ENCODE measurements around the gene DENND1A. TPM values are rescaled to one million over a fixed set of nuclear protein-coding genes. Genes with fewer than 3 reads are reported as not detected.

The DENND1A gene
- total RNA-seq, 1 donor from 2014 or later, result 13.9 TPM

GRCh38 chr9:123715258-123715657, 214.7 kb downstream of the DENND1A start:
- TF ChIP-seq, protein P1, sequence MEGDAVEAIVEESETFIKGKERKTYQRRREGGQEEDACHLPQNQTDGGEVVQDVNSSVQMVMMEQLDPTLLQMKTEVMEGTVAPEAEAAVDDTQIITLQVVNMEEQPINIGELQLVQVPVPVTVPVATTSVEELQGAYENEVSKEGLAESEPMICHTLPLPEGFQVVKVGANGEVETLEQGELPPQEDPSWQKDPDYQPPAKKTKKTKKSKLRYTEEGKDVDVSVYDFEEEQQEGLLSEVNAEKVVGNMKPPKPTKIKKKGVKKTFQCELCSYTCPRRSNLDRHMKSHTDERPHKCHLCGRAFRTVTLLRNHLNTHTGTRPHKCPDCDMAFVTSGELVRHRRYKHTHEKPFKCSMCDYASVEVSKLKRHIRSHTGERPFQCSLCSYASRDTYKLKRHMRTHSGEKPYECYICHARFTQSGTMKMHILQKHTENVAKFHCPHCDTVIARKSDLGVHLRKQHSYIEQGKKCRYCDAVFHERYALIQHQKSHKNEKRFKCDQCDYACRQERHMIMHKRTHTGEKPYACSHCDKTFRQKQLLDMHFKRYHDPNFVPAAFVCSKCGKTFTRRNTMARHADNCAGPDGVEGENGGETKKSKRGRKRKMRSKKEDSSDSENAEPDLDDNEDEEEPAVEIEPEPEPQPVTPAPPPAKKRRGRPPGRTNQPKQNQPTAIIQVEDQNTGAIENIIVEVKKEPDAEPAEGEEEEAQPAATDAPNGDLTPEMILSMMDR (IDR thresholded peaks at IDR 0.05; ENCODE audit: partially characterized antibody, unreplicated experiment), result no peak
- Mint-ChIP-seq H3K4me3 (ENCODE audit: unreplicated experiment) (no peak overlapping the region), H3K27ac (ENCODE audit: unreplicated experiment) (no peak overlapping the region), H3K9me3 (ENCODE audit: unreplicated experiment) (peaks cover 1% of the 10 kb centered on the region), H3K4me1 (ENCODE audit: low read depth, unreplicated experiment) (no peaks in the 10 kb centered on the region), H3K27me3 (ENCODE audit: unreplicated experiment) (no peaks in the 10 kb centered on the region), H3K36me3 (ENCODE audit: unreplicated experiment) (no peaks in the 10 kb centered on the region)
- no peak for DNase-seq

DNA sequence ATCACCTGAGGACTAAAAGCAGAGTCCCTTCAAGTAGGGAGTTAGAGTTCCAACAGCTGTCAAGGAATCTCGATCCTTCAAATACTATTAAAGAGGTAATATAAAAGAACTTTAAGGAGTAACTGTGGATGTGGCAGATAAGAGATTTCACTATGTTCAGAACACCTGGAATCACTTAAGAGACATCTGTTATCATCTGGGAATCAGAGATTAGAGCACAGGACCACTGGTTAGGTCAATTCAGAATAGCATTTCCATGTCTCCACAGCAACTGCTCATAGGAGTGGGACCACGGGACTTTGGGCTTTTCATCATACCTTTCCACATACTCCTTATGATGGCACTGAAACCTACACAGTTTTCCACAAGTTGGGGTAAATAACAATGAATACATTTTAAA, 216.6 kb downstream of the DENND1A start:
- no peaks in the 10 kb centered on the region for H3K36me3 Mint-ChIP-seq (ENCODE audit: unreplicated experiment)

GRCh38 chr9:123712399-123712798, 217.5 kb downstream of the DENND1A start:
- H3K36me3 Mint-ChIP-seq (ENCODE audit: unreplicated experiment), result no peaks in the 10 kb centered on the region
- TF ChIP-seq, protein P1 (IDR thresholded peaks at IDR 0.05; ENCODE audit: partially characterized antibody, unreplicated experiment), result no peak
- peaks cover 1% of the 10 kb centered on the region for H3K9me3 Mint-ChIP-seq (ENCODE audit: unreplicated experiment)
- H3K27ac Mint-ChIP-seq (ENCODE audit: unreplicated experiment), result no peak overlapping the region
- H3K27me3 Mint-ChIP-seq (ENCODE audit: unreplicated experiment), result no peaks in the 10 kb centered on the region
- no peak overlapping the region for H3K4me3 Mint-ChIP-seq (ENCODE audit: unreplicated experiment)
- no peaks in the 10 kb centered on the region for H3K4me1 Mint-ChIP-seq (ENCODE audit: low read depth, unreplicated experiment)
- DNase-seq, result no peak

More for the DNA sequence above, 216.6 kb downstream of the DENND1A start:
- H3K4me3 Mint-ChIP-seq (ENCODE audit: unreplicated experiment), result no peak overlapping the region
- H3K27me3 Mint-ChIP-seq (ENCODE audit: unreplicated experiment), result no peaks in the 10 kb centered on the region
- H3K4me1 Mint-ChIP-seq (ENCODE audit: low read depth, unreplicated experiment), result no peaks in the 10 kb centered on the region
- TF ChIP-seq, protein P1 (IDR thresholded peaks at IDR 0.05; ENCODE audit: partially characterized antibody, unreplicated experiment), result no peak
- H3K9me3 Mint-ChIP-seq (ENCODE audit: unreplicated experiment), result peaks cover 1% of the 10 kb centered on the region
- no peak for DNase-seq
- no peak overlapping the region for H3K27ac Mint-ChIP-seq (ENCODE audit: unreplicated experiment)

DNA sequence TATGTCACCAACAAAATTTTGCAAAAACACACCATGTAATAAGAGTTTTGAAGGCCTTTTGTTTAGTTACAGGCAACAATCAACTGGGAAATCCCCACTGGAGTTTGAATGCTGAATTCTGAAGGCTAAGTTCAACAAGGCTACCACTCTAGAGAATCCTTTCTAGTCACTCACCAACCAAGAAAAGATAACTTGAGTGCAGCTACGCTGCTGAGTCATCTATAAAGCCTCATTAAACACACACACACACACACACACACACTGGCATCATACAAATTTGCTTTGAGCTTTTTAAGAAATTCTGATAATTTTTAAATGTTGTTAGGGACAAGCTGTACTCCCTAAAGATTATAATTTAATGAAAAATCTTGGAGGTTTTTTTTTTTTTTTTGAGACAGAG, 219.6 kb downstream of the DENND1A start:
- DNase-seq, result no peak
- Mint-ChIP-seq H3K27ac (ENCODE audit: unreplicated experiment) (no peak overlapping the region), H3K27me3 (ENCODE audit: unreplicated experiment) (no peaks in the 10 kb centered on the region), H3K4me1 (ENCODE audit: low read depth, unreplicated experiment) (no peaks in the 10 kb centered on the region), H3K4me3 (ENCODE audit: unreplicated experiment) (no peak overlapping the region), H3K9me3 (ENCODE audit: unreplicated experiment) (peaks cover 1% of the 10 kb centered on the region), H3K36me3 (ENCODE audit: unreplicated experiment) (no peaks in the 10 kb centered on the region)
- TF ChIP-seq, protein P1 (IDR thresholded peaks at IDR 0.05; ENCODE audit: partially characterized antibody, unreplicated experiment), result no peak

DNA sequence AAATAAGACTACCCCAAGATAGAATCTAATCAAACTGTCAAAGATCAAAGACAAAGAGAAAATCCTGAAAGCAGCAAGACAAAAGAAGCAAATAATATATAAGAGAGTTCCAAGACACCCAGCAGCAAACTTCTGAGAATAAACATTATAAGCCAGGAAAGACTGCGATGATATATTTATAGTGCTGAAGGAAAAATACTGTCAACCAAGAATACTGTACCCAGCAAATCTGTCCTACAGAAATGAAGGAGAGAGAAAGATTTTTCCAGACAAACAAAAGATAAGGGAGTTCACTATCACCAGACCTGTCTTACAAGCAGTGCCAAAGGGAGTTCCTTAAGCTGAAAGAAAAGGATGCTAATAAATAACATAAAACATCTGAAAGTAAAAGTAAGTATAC, 227.4 kb downstream of the DENND1A start:
- Mint-ChIP-seq H3K4me1 (ENCODE audit: low read depth, unreplicated experiment) (no peaks in the 10 kb centered on the region), H3K27ac (ENCODE audit: unreplicated experiment) (no peak overlapping the region), H3K9me3 (ENCODE audit: unreplicated experiment) (peaks cover 4% of the 10 kb centered on the region), H3K27me3 (ENCODE audit: unreplicated experiment) (no peaks in the 10 kb centered on the region), H3K4me3 (ENCODE audit: unreplicated experiment) (no peak overlapping the region), H3K36me3 (ENCODE audit: unreplicated experiment) (peaks cover 11% of the 10 kb centered on the region)
- no peak for DNase-seq
- TF ChIP-seq, protein P1 (IDR thresholded peaks at IDR 0.05; ENCODE audit: partially characterized antibody, unreplicated experiment), result no peak

Data from glutamatergic neuron (in vitro differentiated cells).